ENCODE measurements around the gene DAAM2. TPM values are rescaled to one million over a fixed set of nuclear protein-coding genes. Genes with fewer than 3 reads are reported as not detected.

Gene DAAM2
- total RNA-seq, 4 donors from 2014 or later = 200 to 373 (median 270) TPM

DNA sequence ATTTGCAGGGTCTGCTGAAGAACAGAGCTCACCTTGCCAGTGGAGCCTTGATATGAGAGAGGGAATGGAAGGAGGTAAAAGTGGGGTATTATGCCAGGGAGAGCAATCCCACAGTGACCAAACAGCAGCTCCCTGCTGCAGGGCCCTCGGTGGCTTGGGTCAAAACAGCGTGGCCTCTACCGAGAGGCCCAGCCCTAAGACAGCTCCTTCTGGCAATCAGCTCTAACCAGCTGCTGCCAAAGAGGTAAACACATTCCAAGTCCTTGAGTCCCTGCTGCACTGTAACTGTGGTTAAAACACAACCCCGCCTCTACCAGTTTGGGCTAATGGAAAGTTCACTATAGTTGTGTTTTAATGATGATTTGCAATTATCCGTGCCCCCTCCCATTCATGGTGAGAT is 1.4 kb upstream of the DAAM2 start:
- Histone ChIP-seq H3K36me3 (no peaks in the 10 kb centered on the region), H3K9me3 (no peaks in the 10 kb centered on the region), H3K27me3 (no peaks in the 10 kb centered on the region), H3K4me1 (peaks cover 5 to 47% (median 16%) of the 10 kb centered on the region in 3 donors), H3K27ac (peak overlapping the region; percentile 55 to 99 (median 95)), H3K4me3 (no peak overlapping the region)
- peak; percentile 74 for TF ChIP-seq POLR2AphosphoS5 (IDR thresholded peaks at IDR 0.05)
- no peak for TF ChIP-seq EP300 (IDR thresholded peaks at IDR 0.05)
- no peak for ATAC-seq
- 36 to 66% methylated on average over 3 to 5 of the region's 5 CpGs for WGBS, 2 donors (ENCODE audit: low coverage in 1 of 2)

DNA sequence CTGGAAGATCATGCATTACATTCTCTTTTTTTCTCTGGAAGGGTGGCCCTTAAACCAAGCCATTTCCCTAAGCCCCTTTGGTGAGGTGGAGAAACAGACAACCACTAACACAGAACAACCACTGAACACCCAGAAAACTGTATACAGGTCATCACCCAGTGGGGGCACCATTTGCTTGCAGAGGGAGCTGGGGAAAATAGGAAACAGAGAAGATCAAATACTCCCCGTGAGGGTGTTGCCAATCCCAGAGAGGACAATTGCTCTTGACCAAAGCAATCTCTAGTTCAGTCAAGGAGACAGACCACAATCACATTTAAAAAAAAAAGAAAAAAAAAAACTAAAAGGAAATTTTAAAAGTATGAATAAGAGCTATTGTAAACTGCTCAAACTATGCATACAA is 865 bp upstream of the DAAM2 start:
- H3K9me3 ChIP-seq = no peaks in the 10 kb centered on the region
- H3K36me3 ChIP-seq = no peaks in the 10 kb centered on the region
- no peak for ATAC-seq
- WGBS, 2 donors (ENCODE audit: low coverage in 1 of 2) = 33% methylated on average over 1 of the region's 1 CpG; no CpG with 5 or more reads in 1 of the 2 donors
- H3K27ac ChIP-seq = peak overlapping the region; percentile 92 to 99 (median 98)
- no peaks in the 10 kb centered on the region for H3K27me3 ChIP-seq
- peaks cover 5 to 47% (median 17%) of the 10 kb centered on the region in 3 donors for H3K4me1 ChIP-seq
- TF ChIP-seq EP300 (IDR thresholded peaks at IDR 0.05) = no peak
- no peak for TF ChIP-seq POLR2AphosphoS5 (IDR thresholded peaks at IDR 0.05)
- no peak for TF ChIP-seq POLR2A (IDR thresholded peaks at IDR 0.05)
- TF ChIP-seq CTCF (IDR thresholded peaks at IDR 0.05) = peak in 3 of 4 experiments; percentile 15 to 39 (median 17)
- no peak overlapping the region for H3K4me3 ChIP-seq

- peak overlapping the region; percentile 79 to 84 for H3K4me3 ChIP-seq
- H3K9me3 ChIP-seq = no peaks in the 10 kb centered on the region
- no peaks in the 10 kb centered on the region for H3K36me3 ChIP-seq
- H3K4me1 ChIP-seq = peaks cover 5 to 61% (median 21%) of the 10 kb centered on the region in 3 donors
- no peak for TF ChIP-seq EP300 (IDR thresholded peaks at IDR 0.05)
- TF ChIP-seq CTCF (IDR thresholded peaks at IDR 0.05) = peak in 1 of 4 experiments; percentile 22
- H3K27me3 ChIP-seq = no peaks in the 10 kb centered on the region
- 3 to 8% methylated on average over 8 to 14 of the region's 29 CpGs for WGBS, 2 donors (ENCODE audit: low coverage in 1 of 2)
- peak overlapping the region; percentile 92 to 99 (median 98) for H3K27ac ChIP-seq
- peak; percentile 14 for ATAC-seq
Measured at GRCh38 chr6:39792540-39793450, 619 bp downstream of the DAAM2 start.

DNA sequence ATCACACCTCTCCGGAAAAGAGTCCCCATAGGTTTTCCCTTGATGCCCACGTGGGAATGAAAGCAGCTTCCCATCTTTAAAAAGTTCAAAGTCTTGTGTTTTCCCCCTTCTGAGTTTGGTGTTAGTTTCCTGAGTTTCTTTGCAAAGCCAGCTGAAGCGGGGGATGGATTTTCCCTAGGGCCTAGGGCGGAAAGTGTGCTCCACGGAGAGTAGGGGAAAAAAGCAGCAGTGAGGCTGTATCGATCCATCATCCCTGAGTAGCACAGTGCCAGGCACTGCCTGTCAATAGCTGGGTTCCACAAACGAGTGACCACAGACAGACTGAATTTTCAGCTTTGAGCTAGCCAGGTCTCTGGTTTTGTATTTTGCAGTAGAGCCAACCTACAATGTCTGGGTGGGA is 1.3 kb downstream of the DAAM2 start:
- Histone ChIP-seq H3K4me1 (peaks cover 9 to 68% (median 21%) of the 10 kb centered on the region in 3 donors), H3K27ac (peak overlapping the region; percentile 92 to 99 (median 98)), H3K4me3 (peak overlapping the region; percentile 79 to 84), H3K27me3 (no peaks in the 10 kb centered on the region), H3K9me3 (no peaks in the 10 kb centered on the region), H3K36me3 (no peaks in the 10 kb centered on the region)
- 0 to 3% methylated on average over 2 to 4 of the region's 7 CpGs for WGBS, 2 donors (ENCODE audit: low coverage in 1 of 2)
- ATAC-seq = no peak
- TF ChIP-seq EP300 (IDR thresholded peaks at IDR 0.05) (no peak), POLR2AphosphoS5 (IDR thresholded peaks at IDR 0.05) (no peak), CTCF (IDR thresholded peaks at IDR 0.05) (no peak), POLR2A (IDR thresholded peaks at IDR 0.05) (no peak)

GRCh38 chr6:39794231-39794630 is 2.1 kb downstream of the DAAM2 start:
- Histone ChIP-seq H3K9me3 (no peaks in the 10 kb centered on the region), H3K27ac (peak overlapping the region; percentile 92 to 99 (median 98)), H3K36me3 (no peaks in the 10 kb centered on the region), H3K4me1 (peaks cover 12 to 75% (median 25%) of the 10 kb centered on the region in 3 donors), H3K4me3 (peak overlapping the region; percentile 79 to 84), H3K27me3 (no peaks in the 10 kb centered on the region)
- ATAC-seq = no peak
- WGBS, 2 donors (ENCODE audit: low coverage in 1 of 2) = 20% methylated on average over 5 of the region's 5 CpGs; no CpG with 5 or more reads in 1 of the 2 donors
- TF ChIP-seq EP300 (IDR thresholded peaks at IDR 0.05) (no peak), POLR2AphosphoS5 (IDR thresholded peaks at IDR 0.05) (peak; percentile 28), POLR2A (IDR thresholded peaks at IDR 0.05) (no peak), CTCF (IDR thresholded peaks at IDR 0.05) (peak in 2 of 4 experiments; percentile 29 to 32)
